Endothelial cell of umbilical vein (primary cell): ENCODE data around the gene ACOT13. TPM values are rescaled to one million over a fixed set of nuclear protein-coding genes. Genes with fewer than 3 reads are reported as not detected.

Experiments
- BruUV-seq: library from RNA; stranded (reverse); fragments of 400-500 nt; replicated peaks from 2 replicates; lab custom pipeline; 2021; lab: Mats Ljungman, UMichigan
- CTCF ChIA-PET: fragments of 300-600, 350-600 bp; sonication (Branson Sonifier 250); formaldehyde crosslinking; loops from one replicate; lab custom pipeline; 2021; ENCODE audit warnings: antibody characterized with exemption, inconsistent platforms; lab: Charles Lee
- POLR2A ChIA-PET: fragments of 300-600, 350-600 bp; sonication (Branson Sonifier 250); formaldehyde crosslinking; loops from one replicate; lab custom pipeline; 2021; ENCODE audit warnings: antibody characterized with exemption, inconsistent platforms; lab: Charles Lee
- DNase-seq: peaks from one replicate; pipeline ENCODE4 v3.0.0-alpha.2; 2011; ENCODE audit warnings: low read depth, low spot score
- FAIRE-seq: peaks from 2 replicates; lab custom pipeline; 2011; peaks lifted over from hg19 to GRCh38; lab: Jason Lieb, UNC
- H2AFZ ChIP-seq: 2 replicates; pipeline ENCODE4 v1.6.0; 2012; ENCODE audit warnings: low read depth, low read length, control low read depth, inconsistent platforms
- H3K27ac ChIP-seq: 2 replicates; pipeline ENCODE4 v1.5.1; 2011; ENCODE audit warnings: low read depth, mild to moderate bottlenecking, control low read depth, low read length, moderate library complexity; ENCODE audit not compliant: insufficient read depth
- H3K27me3 ChIP-seq, 2 experiments: 2 replicates each; pipeline versions ENCODE4 v1.6.0 to v1.6.1; 2011; ENCODE audit warnings: low read length in 2 of 2, mixed read lengths in 1 of 2; ENCODE audit not compliant: control insufficient read depth in 2 of 2, insufficient read depth in 2 of 2
- H3K36me3 ChIP-seq, 2 experiments: 2 replicates in 1 of 2; 3 replicates in 1 of 2; pipeline ENCODE4 v1.5.1; 2011; ENCODE audit warnings: low read length in 2 of 2, mild to moderate bottlenecking in 1 of 2, moderate library complexity in 1 of 2; ENCODE audit not compliant: control insufficient read depth in 2 of 2, insufficient read depth in 2 of 2; ENCODE audit errors: extremely low read depth in 1 of 2
- H3K4me1 ChIP-seq: 3 replicates; pipeline ENCODE4 v1.5.1; 2011; ENCODE audit warnings: mild to moderate bottlenecking, low read length; ENCODE audit not compliant: control insufficient read depth, insufficient read depth; ENCODE audit errors: extremely low read depth
- H3K4me2 ChIP-seq: 2 replicates; pipeline ENCODE4 v1.6.1; 2011; ENCODE audit warnings: low read length, control low read depth, mixed read lengths; ENCODE audit not compliant: insufficient read depth
- H3K4me3 ChIP-seq, 3 experiments: fragments of 200-600 bp in 1 of 3; sonication (generic), shearing (Covaris generic) in 1 of 3; replicated peaks in 1 of 3; 2 replicates each; pipeline ENCODE4 v1.5.1; 2011 to 2016; ENCODE audit warnings: control low read depth in 3 of 3, low read length in 3 of 3, mild to moderate bottlenecking in 2 of 3, inconsistent platforms in 1 of 3, low read depth in 1 of 3, moderate library complexity in 1 of 3; ENCODE audit not compliant: insufficient read depth in 1 of 3
- H3K79me2 ChIP-seq: 2 replicates; pipeline ENCODE4 v1.6.0; 2012; ENCODE audit warnings: low read length, inconsistent platforms; ENCODE audit not compliant: control insufficient read depth, insufficient read depth
- H3K9ac ChIP-seq: replicated peaks from 2 replicates; pipeline ENCODE3; 2011; ENCODE audit warnings: low read length, control low read depth; ENCODE audit not compliant: insufficient read depth; ENCODE audit errors: extremely low read depth
- H3K9me1 ChIP-seq: replicated peaks from 3 replicates; pipeline ENCODE4 v1.6.0; 2011; ENCODE audit warnings: mild to moderate bottlenecking, low read length; ENCODE audit not compliant: control insufficient read depth, insufficient read depth; ENCODE audit errors: extremely low read depth
- H3K9me3 ChIP-seq: replicated peaks from 2 replicates; pipeline ENCODE4 v1.5.1; 2012; ENCODE audit warnings: low read length, inconsistent platforms; ENCODE audit not compliant: control insufficient read depth, insufficient read depth
- H4K20me1 ChIP-seq: replicated peaks from 2 replicates; pipeline ENCODE3; 2011; ENCODE audit warnings: mild to moderate bottlenecking, low read length; ENCODE audit not compliant: control insufficient read depth, insufficient read depth; ENCODE audit errors: extremely low read depth
- EZH2 ChIP-seq: IDR thresholded peaks from 2 replicates; pipeline ENCODE4 v1.6.1; 2012; ENCODE audit warnings: borderline replicate concordance, low read depth, mild to moderate bottlenecking, moderate library complexity, low read length, inconsistent platforms; ENCODE audit not compliant: severe bottlenecking
- FOS ChIP-seq: IDR thresholded peaks from 2 replicates; pipeline ENCODE4 v1.6.1; 2011; ENCODE audit warnings: mild to moderate bottlenecking, low read length, moderate library complexity, borderline replicate concordance; ENCODE audit not compliant: insufficient read depth
- GATA2 ChIP-seq: IDR thresholded peaks from 2 replicates; pipeline ENCODE4 v1.7.0; 2011; ENCODE audit warnings: low read depth, mild to moderate bottlenecking, moderate library complexity, mixed read lengths, low read length; ENCODE audit not compliant: insufficient read length, insufficient read depth
- JUN ChIP-seq: IDR thresholded peaks from 2 replicates; pipeline ENCODE4 v1.6.1; 2011; ENCODE audit warnings: borderline replicate concordance, low read depth; ENCODE audit not compliant: insufficient read length, insufficient read depth
- MYC ChIP-seq: IDR thresholded peaks from one replicate; pipeline ENCODE4 v1.6.1; 2011; ENCODE audit warnings: mild to moderate bottlenecking, low read depth, low read length
- POLR2A ChIP-seq: IDR thresholded peaks from 2 replicates; pipeline ENCODE4 v1.6.1; 2012; ENCODE audit warnings: low read depth, mild to moderate bottlenecking, control low read depth, low read length
- POLR2AphosphoS5 ChIP-seq: IDR thresholded peaks from 2 replicates; pipeline ENCODE4 v1.6.1; 2012; ENCODE audit warnings: low read depth, mild to moderate bottlenecking, control low read depth, low read length, moderate library complexity; ENCODE audit not compliant: insufficient read depth
- dilution Hi-C: fragments of 300-500 bp; cut with MboI; formaldehyde crosslinking; loops from one replicate; pipeline ENCODE4 v1.15.0; 2019; ENCODE audit warnings: low sequenced_read_pairs; ENCODE audit not compliant: extremely low pct_ligation_motif_present
- intact Hi-C: fragments of 100-400 bp; cut with micrococcal nuclease; formaldehyde crosslinking; loops from one replicate; pipeline ENCODE4 v1.10.0; 2022
- polyA plus RNA-seq, 4 experiments: library from polyadenylated mRNA; depleted of rRNA in 3 of 4; stranded (reverse) in 3 of 4; unstranded in 1 of 4; fragments of >200 nt; gene quantifications; 2 replicates each; pipeline versions ENCODE4 v1.2.1 to v1.2.3, GENCODE V29; 2011 to 2012; ENCODE audit warnings: missing spikeins in 1 of 4
- total RNA-seq: library from RNA; stranded (reverse); gene quantifications from 2 replicates; pipeline ENCODE4 v1.2.3, GENCODE V29; 2021
- TF ChIP-seq, protein P1 (sequence below), 2 donors: IDR thresholded peaks; 1 replicate in 1 of 2; 2 replicates in 1 of 2; pipeline ENCODE4 v1.5.1; 2011; ENCODE audit warnings: low read length in 2 of 2, mild to moderate bottlenecking in 2 of 2, moderate library complexity in 2 of 2, control low read depth in 1 of 2, inconsistent platforms in 1 of 2, low read depth in 1 of 2; ENCODE audit not compliant: insufficient read depth in 1 of 2; ENCODE audit errors: extremely low read depth in 1 of 2
- TF ChIP-seq, protein P2 (sequence below): IDR thresholded peaks from 2 replicates; pipeline ENCODE4 v1.6.1; 2011; ENCODE audit not compliant: insufficient read depth, insufficient read length

Gene ACOT13
- total and polyA plus RNA-seq, 2 donors (not counting 3 experiments of a cell fraction or from before 2014, with no cell fraction given) = 7.7 to 24.1 TPM

DNA sequence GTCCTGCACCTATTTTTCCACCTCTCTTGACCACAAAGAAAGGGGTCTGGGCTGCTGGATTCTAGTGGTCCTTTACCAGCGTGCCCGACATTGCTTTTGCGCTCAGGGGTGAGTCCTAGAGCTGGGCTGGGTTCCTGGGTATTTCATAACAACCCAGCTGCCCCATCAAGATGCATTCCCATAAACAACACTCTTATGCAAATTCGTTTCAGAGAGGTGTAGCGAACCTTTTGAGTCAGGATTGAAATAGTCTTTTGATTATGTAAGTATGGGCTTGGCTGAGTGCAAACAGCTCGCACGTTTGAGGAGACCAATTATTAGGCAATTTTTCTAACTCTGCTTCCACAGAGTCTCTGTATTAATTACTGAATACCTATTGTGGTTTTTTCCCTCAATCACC is 13.7 kb downstream of the ACOT13 start:
- Histone ChIP-seq H2AFZ (no peak overlapping the region), H4K20me1 (no peaks in the 10 kb centered on the region), H3K4me2 (no peak overlapping the region), H3K9ac (no peak overlapping the region), H3K4me1 (no peaks in the 10 kb centered on the region), H3K9me1 (no peaks in the 10 kb centered on the region), H3K36me3 (no peaks in the 10 kb centered on the region), H3K27ac (no peak overlapping the region), H3K79me2 (no peaks in the 10 kb centered on the region), H3K27me3 (no peaks in the 10 kb centered on the region), H3K9me3 (no peaks in the 10 kb centered on the region), H3K4me3 (no peak overlapping the region)
- no TSS peak for BruUV-seq
- DNase-seq (no peak), FAIRE-seq (no peak)
- CTCF ChIA-PET = no interaction called here
- dilution Hi-C loops = no loop called here
- TF ChIP-seq EZH2 = no peak
- TF ChIP-seq JUN = no peak
- TF ChIP-seq, protein P1, sequence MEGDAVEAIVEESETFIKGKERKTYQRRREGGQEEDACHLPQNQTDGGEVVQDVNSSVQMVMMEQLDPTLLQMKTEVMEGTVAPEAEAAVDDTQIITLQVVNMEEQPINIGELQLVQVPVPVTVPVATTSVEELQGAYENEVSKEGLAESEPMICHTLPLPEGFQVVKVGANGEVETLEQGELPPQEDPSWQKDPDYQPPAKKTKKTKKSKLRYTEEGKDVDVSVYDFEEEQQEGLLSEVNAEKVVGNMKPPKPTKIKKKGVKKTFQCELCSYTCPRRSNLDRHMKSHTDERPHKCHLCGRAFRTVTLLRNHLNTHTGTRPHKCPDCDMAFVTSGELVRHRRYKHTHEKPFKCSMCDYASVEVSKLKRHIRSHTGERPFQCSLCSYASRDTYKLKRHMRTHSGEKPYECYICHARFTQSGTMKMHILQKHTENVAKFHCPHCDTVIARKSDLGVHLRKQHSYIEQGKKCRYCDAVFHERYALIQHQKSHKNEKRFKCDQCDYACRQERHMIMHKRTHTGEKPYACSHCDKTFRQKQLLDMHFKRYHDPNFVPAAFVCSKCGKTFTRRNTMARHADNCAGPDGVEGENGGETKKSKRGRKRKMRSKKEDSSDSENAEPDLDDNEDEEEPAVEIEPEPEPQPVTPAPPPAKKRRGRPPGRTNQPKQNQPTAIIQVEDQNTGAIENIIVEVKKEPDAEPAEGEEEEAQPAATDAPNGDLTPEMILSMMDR (IDR thresholded peaks at IDR 0.05; ENCODE audit: extremely low read depth in 1 of 2, insufficient read depth in 1 of 2, low read depth in 1 of 2, low read length in 2 of 2) = no peak
- no peak for TF ChIP-seq MYC
- TF ChIP-seq, protein P2, sequence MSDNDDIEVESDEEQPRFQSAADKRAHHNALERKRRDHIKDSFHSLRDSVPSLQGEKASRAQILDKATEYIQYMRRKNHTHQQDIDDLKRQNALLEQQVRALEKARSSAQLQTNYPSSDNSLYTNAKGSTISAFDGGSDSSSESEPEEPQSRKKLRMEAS = no peak
- TF ChIP-seq POLR2A = no peak
- no peak for TF ChIP-seq FOS
- no peak for TF ChIP-seq POLR2AphosphoS5
- no peak for TF ChIP-seq GATA2
- POLR2A ChIA-PET = no interaction called here
- intact Hi-C loops = no loop called here
